Measurements from ENCODE around the gene TTYH1. TPM values are rescaled to one million over a fixed set of nuclear protein-coding genes. Genes with fewer than 3 reads are reported as not detected.

Gene TTYH1
- total RNA-seq, 6 donors from 2014 or later, result not detected

DNA sequence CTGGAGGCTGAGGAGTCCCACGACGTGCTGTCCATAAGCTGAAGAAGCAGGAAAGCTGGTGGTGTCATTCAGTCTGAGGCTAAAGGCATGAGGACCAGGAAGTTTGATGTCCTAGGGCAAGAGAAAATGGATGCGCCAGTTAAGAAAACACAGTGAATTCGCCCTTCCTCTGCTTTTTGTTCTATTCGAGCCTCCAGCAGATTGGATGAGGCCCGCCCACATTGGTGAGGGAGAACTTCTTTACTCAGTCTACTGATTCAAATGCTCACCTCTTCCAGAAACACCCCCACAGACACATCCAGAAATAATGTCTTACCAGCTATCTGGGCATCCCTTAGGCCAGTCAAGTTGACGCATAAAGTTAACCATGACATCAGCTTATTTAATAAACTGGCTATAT lies 7.5 kb upstream of the TTYH1 start:
- H3K36me3 ChIP-seq, result no peaks in the 10 kb centered on the region
- H3K9me3 ChIP-seq, result no peaks in the 10 kb centered on the region
- DNase-seq (no peak), ATAC-seq (ENCODE audit: low FRiP score in 2 of 2) (no peak)
- no peak overlapping the region for H3K4me3 ChIP-seq
- no peak for TF ChIP-seq POLR2A (IDR thresholded peaks at IDR 0.05)
- TF ChIP-seq EP300 (IDR thresholded peaks at IDR 0.05), result no peak
- TF ChIP-seq, protein P1, sequence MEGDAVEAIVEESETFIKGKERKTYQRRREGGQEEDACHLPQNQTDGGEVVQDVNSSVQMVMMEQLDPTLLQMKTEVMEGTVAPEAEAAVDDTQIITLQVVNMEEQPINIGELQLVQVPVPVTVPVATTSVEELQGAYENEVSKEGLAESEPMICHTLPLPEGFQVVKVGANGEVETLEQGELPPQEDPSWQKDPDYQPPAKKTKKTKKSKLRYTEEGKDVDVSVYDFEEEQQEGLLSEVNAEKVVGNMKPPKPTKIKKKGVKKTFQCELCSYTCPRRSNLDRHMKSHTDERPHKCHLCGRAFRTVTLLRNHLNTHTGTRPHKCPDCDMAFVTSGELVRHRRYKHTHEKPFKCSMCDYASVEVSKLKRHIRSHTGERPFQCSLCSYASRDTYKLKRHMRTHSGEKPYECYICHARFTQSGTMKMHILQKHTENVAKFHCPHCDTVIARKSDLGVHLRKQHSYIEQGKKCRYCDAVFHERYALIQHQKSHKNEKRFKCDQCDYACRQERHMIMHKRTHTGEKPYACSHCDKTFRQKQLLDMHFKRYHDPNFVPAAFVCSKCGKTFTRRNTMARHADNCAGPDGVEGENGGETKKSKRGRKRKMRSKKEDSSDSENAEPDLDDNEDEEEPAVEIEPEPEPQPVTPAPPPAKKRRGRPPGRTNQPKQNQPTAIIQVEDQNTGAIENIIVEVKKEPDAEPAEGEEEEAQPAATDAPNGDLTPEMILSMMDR (IDR thresholded peaks at IDR 0.05), result no peak
- no peak for TF ChIP-seq POLR2AphosphoS5 (IDR thresholded peaks at IDR 0.05)
- WGBS, 2 donors, result 87 to 89% methylated on average over 7 of the region's 7 CpGs
- H3K4me1 ChIP-seq, result no peaks in the 10 kb centered on the region
- no peaks in the 10 kb centered on the region for H3K27me3 ChIP-seq
- H3K27ac ChIP-seq, result no peak overlapping the region

DNA sequence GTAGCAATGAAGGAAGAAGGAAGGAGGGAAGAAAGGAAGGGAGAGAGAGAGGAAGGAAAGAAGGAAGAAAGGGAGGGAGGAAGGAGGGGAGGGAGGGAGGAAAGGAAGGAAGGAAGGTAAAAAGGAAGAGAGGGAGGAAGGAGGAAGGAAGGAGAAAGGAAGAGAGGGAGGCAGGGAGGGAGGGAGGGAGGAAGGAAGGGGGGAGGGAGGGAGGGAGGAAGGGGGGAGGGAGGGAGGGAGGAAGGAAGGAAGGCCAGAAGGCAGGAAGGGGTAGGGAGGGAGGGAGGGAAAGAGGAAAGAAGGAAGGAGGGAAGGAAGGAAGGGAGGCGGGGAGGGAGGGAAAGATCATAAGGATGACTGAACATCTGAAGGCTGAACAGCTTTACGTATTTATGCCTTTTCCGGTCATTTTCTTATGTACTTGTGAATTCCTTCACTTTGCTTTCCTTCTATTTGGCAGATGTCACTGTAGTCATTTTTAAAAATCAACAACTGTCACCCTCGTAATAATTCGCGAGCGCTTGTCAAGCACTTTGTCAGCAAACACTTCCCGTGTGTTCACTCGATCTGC lies 6.7 kb upstream of the TTYH1 start:
- ATAC-seq (ENCODE audit: low FRiP score in 2 of 2) (no peak), DNase-seq (no peak)
- TF ChIP-seq POLR2AphosphoS5 (IDR thresholded peaks at IDR 0.05), result no peak
- Histone ChIP-seq H3K36me3 (no peaks in the 10 kb centered on the region), H3K4me1 (no peaks in the 10 kb centered on the region), H3K27me3 (no peaks in the 10 kb centered on the region), H3K9me3 (no peaks in the 10 kb centered on the region), H3K27ac (no peak overlapping the region), H3K4me3 (no peak overlapping the region)
- 61 to 69% methylated on average over 9 of the region's 9 CpGs for WGBS, 2 donors

DNA sequence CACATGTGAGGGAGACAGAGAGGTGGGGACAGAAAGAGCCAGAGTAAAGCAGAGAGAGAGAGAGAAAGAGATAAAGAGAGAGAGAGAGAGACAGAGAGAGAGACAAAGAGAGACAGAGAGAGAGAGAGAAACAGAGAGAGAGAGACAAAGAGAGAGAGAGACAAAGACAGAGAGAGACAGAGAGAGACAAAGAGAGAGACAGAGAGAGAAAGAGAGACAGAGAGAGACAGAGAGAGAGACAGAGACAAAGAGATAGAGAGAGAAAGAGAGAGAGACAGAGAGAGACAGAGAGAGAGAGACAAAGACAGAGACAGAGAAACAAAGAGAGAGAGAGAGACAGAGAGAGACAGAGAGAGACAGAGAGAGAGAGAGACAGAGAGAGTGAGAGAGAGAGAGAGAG lies 4.2 kb upstream of the TTYH1 start:
- Histone ChIP-seq H3K27me3 (peaks cover 0 to 17% (median 8%) of the 10 kb centered on the region in 4 donors), H3K4me3 (no peak overlapping the region), H3K36me3 (no peaks in the 10 kb centered on the region), H3K4me1 (peaks cover 0 to 8% (median 0%) of the 10 kb centered on the region in 4 donors), H3K27ac (no peak overlapping the region), H3K9me3 (no peaks in the 10 kb centered on the region)
- DNase-seq, result no peak
- ATAC-seq (ENCODE audit: low FRiP score in 2 of 2), result no peak
- TF ChIP-seq POLR2AphosphoS5 (IDR thresholded peaks at IDR 0.05) (no peak), EP300 (IDR thresholded peaks at IDR 0.05) (no peak), POLR2A (IDR thresholded peaks at IDR 0.05) (no peak)
- TF ChIP-seq, protein P1 (IDR thresholded peaks at IDR 0.05), result no peak

DNA sequence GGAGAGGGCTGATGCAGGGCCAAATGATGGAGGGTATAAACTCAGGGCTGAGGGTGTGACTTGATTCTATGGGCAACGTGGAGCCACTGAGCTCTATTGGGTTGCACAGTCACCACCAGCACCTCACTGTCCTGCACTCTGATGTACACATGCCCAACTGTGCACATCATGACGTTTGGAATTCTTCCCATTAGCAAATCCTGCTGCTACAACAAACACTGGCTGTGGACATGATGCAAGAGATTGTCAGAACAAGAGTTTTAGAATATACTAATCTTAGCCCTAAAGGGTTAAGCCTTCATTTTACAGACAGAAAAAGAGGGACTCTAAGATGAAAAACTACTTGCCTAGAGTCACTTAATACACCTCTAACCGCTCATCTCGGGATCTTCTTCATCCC lies 2.4 kb upstream of the TTYH1 start:
- peaks cover 0 to 27% (median 13%) of the 10 kb centered on the region in 4 donors for H3K27me3 ChIP-seq
- no peak overlapping the region for H3K27ac ChIP-seq
- DNase-seq (no peak), ATAC-seq (ENCODE audit: low FRiP score in 2 of 2) (no peak)
- no peaks in the 10 kb centered on the region for H3K36me3 ChIP-seq
- no peaks in the 10 kb centered on the region for H3K9me3 ChIP-seq
- H3K4me1 ChIP-seq, result peaks cover 0 to 8% (median under 1%) of the 10 kb centered on the region in 4 donors
- WGBS, 2 donors, result 74 to 75% methylated on average over 3 to 4 of the region's 4 CpGs
- TF ChIP-seq, protein P1 (IDR thresholded peaks at IDR 0.05), result no peak
- TF ChIP-seq POLR2A (IDR thresholded peaks at IDR 0.05), result no peak
- TF ChIP-seq EP300 (IDR thresholded peaks at IDR 0.05), result no peak
- no peak for TF ChIP-seq POLR2AphosphoS5 (IDR thresholded peaks at IDR 0.05)
- no peak overlapping the region for H3K4me3 ChIP-seq

DNA sequence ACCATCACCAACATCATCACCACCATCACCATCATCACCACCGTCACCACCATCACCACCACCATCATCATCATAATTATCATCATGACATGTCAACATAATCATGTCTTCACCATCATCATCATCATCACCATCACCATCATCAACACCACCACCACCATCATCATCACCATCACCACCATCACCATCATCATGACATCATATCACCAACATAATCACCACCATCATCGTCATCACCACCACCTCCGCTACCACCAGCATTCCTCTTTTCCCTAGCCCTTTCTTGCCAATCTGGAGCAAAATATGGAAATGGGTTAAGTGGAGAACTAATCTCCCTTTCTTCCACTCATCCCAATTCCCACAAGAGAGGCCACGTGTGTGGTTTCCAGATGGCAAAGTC lies 1.1 kb upstream of the TTYH1 start:
- Histone ChIP-seq H3K27me3 (peaks cover 0 to 32% (median 15%) of the 10 kb centered on the region in 4 donors), H3K4me3 (no peak overlapping the region), H3K36me3 (no peaks in the 10 kb centered on the region), H3K4me1 (peaks cover 5 to 16% (median 7%) of the 10 kb centered on the region in 4 donors), H3K9me3 (no peaks in the 10 kb centered on the region), H3K27ac (no peak overlapping the region)
- no peak for DNase-seq
- WGBS, 2 donors, result 94 to 98% methylated on average over 4 of the region's 4 CpGs
- no peak for ATAC-seq (ENCODE audit: low FRiP score in 2 of 2)
- no peak for TF ChIP-seq POLR2AphosphoS5 (IDR thresholded peaks at IDR 0.05)
- TF ChIP-seq, protein P1 (IDR thresholded peaks at IDR 0.05), result no peak
- no peak for TF ChIP-seq POLR2A (IDR thresholded peaks at IDR 0.05)
- no peak for TF ChIP-seq EP300 (IDR thresholded peaks at IDR 0.05)

Data from upper lobe of left lung (tissue), 6 donors.